ENCODE data around the gene SOBP.
"Not testable (repeated sequence)": the region's sequence is repeated elsewhere in the genome, so short reads cannot be mapped to it uniquely, and the experiment has no call there.

Gene SOBP

GRCh38 chr6:107488875-107489635 lies 862 bp upstream of the SOBP start:
- DNase-seq (ENCODE audit: low spot score): no peak

- no peak for DNase-seq (ENCODE audit: low spot score)
Measured at GRCh38 chr6:107490566-107491137, 735 bp downstream of the SOBP start.

GRCh38 chr6:107491138-107491609 lies 1.3 kb downstream of the SOBP start:
- no peak for DNase-seq (ENCODE audit: low spot score)

- no peak for DNase-seq (ENCODE audit: low spot score)
Measured at GRCh38 chr6:107491760-107492660, 2.1 kb downstream of the SOBP start.

- DNase-seq (ENCODE audit: low spot score): no peak
Measured at GRCh38 chr6:107493158-107494057, 3.5 kb downstream of the SOBP start.

GRCh38 chr6:107495196-107495643 lies 5.3 kb downstream of the SOBP start:
- no peak for DNase-seq (ENCODE audit: low spot score)

GRCh38 chr6:107495971-107496370 lies 6.1 kb downstream of the SOBP start:
- DNase-seq (ENCODE audit: low spot score): no peak

- DNase-seq (ENCODE audit: low spot score): no peak
Measured at GRCh38 chr6:107496892-107497684, 7.2 kb downstream of the SOBP start.

GRCh38 chr6:107504270-107505026 lies 14.5 kb downstream of the SOBP start:
- DNase-seq (ENCODE audit: low spot score): no peak

- no peak for DNase-seq (ENCODE audit: low spot score)
Measured at GRCh38 chr6:107506145-107506544, 16.2 kb downstream of the SOBP start.

GRCh38 chr6:107509506-107509905 lies 19.6 kb downstream of the SOBP start:
- DNase-seq (ENCODE audit: low spot score): no peak

GRCh38 chr6:107510108-107510507 lies 20.2 kb downstream of the SOBP start:
- no peak for DNase-seq (ENCODE audit: low spot score)

GRCh38 chr6:107511511-107511993 lies 21.6 kb downstream of the SOBP start:
- DNase-seq (ENCODE audit: low spot score): no peak

GRCh38 chr6:107513214-107513613 lies 23.3 kb downstream of the SOBP start:
- no peak for DNase-seq (ENCODE audit: low spot score)

- no peak for DNase-seq (ENCODE audit: low spot score)
Measured at GRCh38 chr6:107515955-107516354, 26.0 kb downstream of the SOBP start.

- DNase-seq (ENCODE audit: low spot score): no peak
Measured at GRCh38 chr6:107517274-107517673, 27.4 kb downstream of the SOBP start.

- DNase-seq (ENCODE audit: low spot score): not testable (repeated sequence)
Measured at GRCh38 chr6:107519224-107519623, 29.3 kb downstream of the SOBP start.

- not testable (repeated sequence) for DNase-seq (ENCODE audit: low spot score)
Measured at GRCh38 chr6:107520706-107521105, 30.8 kb downstream of the SOBP start.

GRCh38 chr6:107523054-107523791 lies 33.3 kb downstream of the SOBP start:
- DNase-seq (ENCODE audit: low spot score): no peak
